Endothelial cell (in vitro differentiated cells): ENCODE measurements around the gene TMEM182. TPM values are rescaled to one million over a fixed set of nuclear protein-coding genes. Genes with fewer than 3 reads are reported as not detected.

Experiments used
- DNase-seq: peaks from one replicate; pipeline ENCODE4 v3.0.0; 2021; ENCODE audit warnings: low spot score
- H3K27ac Mint-ChIP-seq: one replicate; pipeline ENCODE4 v1.8.0; 2021; ENCODE audit warnings: mixed read lengths, inconsistent platforms; ENCODE audit not compliant: unreplicated experiment
- H3K27me3 Mint-ChIP-seq: one replicate; pipeline ENCODE4 v1.8.0; 2021; ENCODE audit warnings: mild to moderate bottlenecking, moderate library complexity, mixed read lengths, inconsistent platforms; ENCODE audit not compliant: unreplicated experiment
- H3K36me3 Mint-ChIP-seq: one replicate; pipeline ENCODE4 v1.8.0; 2021; ENCODE audit warnings: mild to moderate bottlenecking, low read depth, mixed read lengths, inconsistent platforms; ENCODE audit not compliant: unreplicated experiment
- H3K4me1 Mint-ChIP-seq: one replicate; pipeline ENCODE4 v1.8.0; 2021; ENCODE audit warnings: mild to moderate bottlenecking, mixed read lengths, inconsistent platforms; ENCODE audit not compliant: unreplicated experiment
- H3K4me3 Mint-ChIP-seq: one replicate; pipeline ENCODE4 v1.8.0; 2021; ENCODE audit warnings: mild to moderate bottlenecking, mixed read lengths, inconsistent platforms; ENCODE audit not compliant: unreplicated experiment
- H3K9me3 Mint-ChIP-seq: one replicate; pipeline ENCODE4 v1.8.0; 2021; ENCODE audit warnings: mixed read lengths, inconsistent platforms; ENCODE audit not compliant: unreplicated experiment
- CTCF ChIP-seq: fragments of 200-600 bp; sonication (generic); IDR thresholded peaks from one replicate; pipeline ENCODE4 v1.5.0; 2021; ENCODE audit warnings: antibody characterized with exemption; ENCODE audit not compliant: unreplicated experiment
- total RNA-seq: library from RNA; stranded (reverse); fragmentation: NEBNext Ultra II Directional; extraction: Animal tissue kit (Norgen Biotek cat#: 25700); gene quantifications from one replicate; pipeline ENCODE4 v1.2.1, GENCODE V29; 2021; ENCODE audit not compliant: unreplicated experiment

Gene TMEM182
- total RNA-seq, 1 donor from 2014 or later, result 6.2 TPM

DNA sequence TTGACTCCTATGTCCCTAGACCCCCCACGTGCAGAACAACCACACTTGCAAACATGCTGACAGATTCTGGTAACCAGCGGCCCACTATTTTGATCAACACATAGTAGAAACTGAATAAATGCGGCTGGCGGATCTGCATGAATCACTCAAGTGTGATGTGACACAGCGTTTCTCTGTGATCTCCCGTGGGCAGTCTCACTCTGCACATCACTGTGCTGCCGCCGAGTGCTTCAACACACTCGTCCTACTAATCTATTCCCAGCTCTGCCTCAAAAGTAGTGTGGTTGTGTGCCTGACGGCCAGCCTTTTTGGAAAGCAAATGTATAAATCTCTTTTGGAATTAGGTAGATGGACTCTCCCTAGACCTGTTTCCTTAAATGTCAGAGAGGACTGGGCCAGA, 37.3 kb upstream of the TMEM182 start:
- no peak for TF ChIP-seq CTCF
- no peaks in the 10 kb centered on the region for H3K27me3 Mint-ChIP-seq
- no peak for DNase-seq
- no peaks in the 10 kb centered on the region for H3K9me3 Mint-ChIP-seq
- peaks cover 32% of the 10 kb centered on the region for H3K4me1 Mint-ChIP-seq
- no peak overlapping the region for H3K27ac Mint-ChIP-seq
- H3K4me3 Mint-ChIP-seq, result no peak overlapping the region
- H3K36me3 Mint-ChIP-seq, result peaks cover 36% of the 10 kb centered on the region

GRCh38 chr2:102726128-102727087, 35.4 kb upstream of the TMEM182 start:
- DNase-seq, result peak; percentile 28
- peaks cover 32% of the 10 kb centered on the region for H3K4me1 Mint-ChIP-seq
- no peaks in the 10 kb centered on the region for H3K27me3 Mint-ChIP-seq
- no peak for TF ChIP-seq CTCF
- no peaks in the 10 kb centered on the region for H3K9me3 Mint-ChIP-seq
- peak overlapping the region; percentile 88 for H3K27ac Mint-ChIP-seq
- peaks cover 23% of the 10 kb centered on the region for H3K36me3 Mint-ChIP-seq
- H3K4me3 Mint-ChIP-seq, result no peak overlapping the region

GRCh38 chr2:102735416-102736109, 26.3 kb upstream of the TMEM182 start:
- no peaks in the 10 kb centered on the region for H3K36me3 Mint-ChIP-seq
- H3K4me3 Mint-ChIP-seq, result peak overlapping the region; percentile 97
- peaks cover 30% of the 10 kb centered on the region for H3K4me1 Mint-ChIP-seq
- DNase-seq, result peak; percentile 11
- no peaks in the 10 kb centered on the region for H3K9me3 Mint-ChIP-seq
- no peak for TF ChIP-seq CTCF
- peak overlapping the region; percentile 75 for H3K27ac Mint-ChIP-seq
- peaks cover 3% of the 10 kb centered on the region for H3K27me3 Mint-ChIP-seq

GRCh38 chr2:102736110-102736409, 25.8 kb upstream of the TMEM182 start:
- Mint-ChIP-seq H3K27me3 (peaks cover 3% of the 10 kb centered on the region), H3K36me3 (no peaks in the 10 kb centered on the region), H3K4me3 (peak overlapping the region; percentile 97), H3K9me3 (no peaks in the 10 kb centered on the region), H3K27ac (peak overlapping the region; percentile 88), H3K4me1 (peaks cover 30% of the 10 kb centered on the region)
- TF ChIP-seq CTCF, result no peak
- DNase-seq, result peak; percentile 29
